B cell (primary cell): ENCODE data around the gene TBCC. TPM values are rescaled to one million over a fixed set of nuclear protein-coding genes. Genes with fewer than 3 reads are reported as not detected.

Experiments used
- ATAC-seq: fragments of 200-7000 bp; cut with Tn5 transposase; one replicate; pipeline ENCODE4 v1.10.0; 2021; ENCODE audit warnings: low read depth, mild to moderate bottlenecking, moderate number of reproducible peaks, moderate library complexity
- CTCF ChIA-PET: fragments of 350-600 bp; sonication (Branson Sonifier 250); formaldehyde crosslinking; loops from one replicate; lab custom pipeline; 2021; ENCODE audit warnings: antibody characterized with exemption, inconsistent platforms; lab: Charles Lee
- POLR2A ChIA-PET: fragments of 350-600 bp; sonication (Branson Sonifier 250); formaldehyde crosslinking; loops from one replicate; lab custom pipeline; 2021; ENCODE audit warnings: antibody characterized with exemption; lab: Charles Lee
- DNase-seq: peaks from one replicate; pipeline ENCODE4 v3.0.0; 2013
- H2AFZ ChIP-seq: 2 replicates; pipeline ENCODE4 v1.6.1; 2012; ENCODE audit warnings: mild to moderate bottlenecking, low read depth, low read length; ENCODE audit not compliant: insufficient read depth, poor library complexity, severe bottlenecking
- H3K27ac ChIP-seq, 2 donors: 1 replicate in 1 of 2; 2 replicates in 1 of 2; pipeline ENCODE4 v1.5.1; 2012 to 2013; ENCODE audit warnings: low read length in 2 of 2, mild to moderate bottlenecking in 2 of 2, moderate library complexity in 1 of 2
- H3K27me3 ChIP-seq, 4 experiments: fragments of 200-600 bp in 1 of 4; sonication (generic) in 1 of 4; replicated peaks in 1 of 4; 1 replicate in 2 of 4; 2 replicates in 2 of 4; pipeline versions ENCODE4 v1.6.1 to v1.7.0; 2013 to 2016; ENCODE audit warnings: low read length in 3 of 4, mild to moderate bottlenecking in 2 of 4, mixed read lengths in 1 of 4, moderate library complexity in 1 of 4; ENCODE audit not compliant: insufficient read depth in 4 of 4, control insufficient read depth in 3 of 4; ENCODE audit errors: control extremely low read depth in 1 of 4
- H3K36me3 ChIP-seq, 2 experiments: replicated peaks in 1 of 2; 1 replicate in 1 of 2; 2 replicates in 1 of 2; pipeline versions ENCODE4 v1.6.1 to v1.7.1; 2013; ENCODE audit warnings: low read length in 1 of 2; ENCODE audit not compliant: insufficient read depth in 2 of 2, control insufficient read depth in 1 of 2; ENCODE audit errors: control extremely low read depth in 1 of 2, extremely low read depth in 1 of 2
- H3K4me1 ChIP-seq, 2 donors: fragments of 200-600 bp in 1 of 2; sonication (generic) in 1 of 2; 1 replicate in 1 of 2; 2 replicates in 1 of 2; pipeline versions ENCODE4 v1.5.1 to v1.6.1; 2013 to 2017; ENCODE audit warnings: low read length in 2 of 2; ENCODE audit not compliant: control insufficient read depth in 2 of 2, insufficient read depth in 2 of 2
- H3K4me2 ChIP-seq: replicated peaks from 2 replicates; pipeline ENCODE3; 2012; ENCODE audit warnings: mild to moderate bottlenecking, low read depth, low read length; ENCODE audit not compliant: poor library complexity, severe bottlenecking
- H3K4me3 ChIP-seq, 5 experiments: fragments of 200-600 bp in 1 of 5; sonication (generic) in 1 of 5; 1 replicate in 3 of 5; 2 replicates in 2 of 5; pipeline versions ENCODE4 v1.5.1 to v1.7.0; 2011 to 2016; ENCODE audit warnings: low read length in 4 of 5, mild to moderate bottlenecking in 4 of 5, low read depth in 2 of 5, control low read depth in 1 of 5, moderate library complexity in 1 of 5; ENCODE audit not compliant: insufficient read depth in 1 of 5; ENCODE audit errors: control extremely low read depth in 1 of 5, extremely low read depth in 1 of 5
- H3K79me2 ChIP-seq: fragments of 200-600 bp; sonication (generic); one replicate; pipeline ENCODE4 v1.6.0; 2016; ENCODE audit warnings: low read length; ENCODE audit not compliant: control insufficient read depth, insufficient read depth
- H3K9ac ChIP-seq: fragments of 200-600 bp; sonication (generic); 2 replicates; pipeline ENCODE4 v1.6.1; 2017; ENCODE audit warnings: mild to moderate bottlenecking, low read length, moderate library complexity
- H3K9me3 ChIP-seq, 3 donors: one replicate each; pipeline versions ENCODE4 v1.6.1 to v1.7.1; 2013; ENCODE audit warnings: low read length in 2 of 3; ENCODE audit not compliant: control insufficient read depth in 2 of 3, insufficient read depth in 1 of 3; ENCODE audit errors: control extremely low read depth in 1 of 3
- H4K20me1 ChIP-seq: 2 replicates; pipeline ENCODE4 v1.6.0; 2012; ENCODE audit warnings: mild to moderate bottlenecking, low read length; ENCODE audit not compliant: insufficient read depth, control insufficient read depth, poor library complexity, severe bottlenecking
- H3K27ac Mint-ChIP-seq: one replicate; pipeline ENCODE4 v1.8.0; 2021; ENCODE audit warnings: mixed read lengths
- H3K27me3 Mint-ChIP-seq: one replicate; pipeline ENCODE4 v1.8.0; 2021; ENCODE audit warnings: mixed read lengths
- H3K4me1 Mint-ChIP-seq: one replicate; pipeline ENCODE4 v1.8.0; 2021; ENCODE audit warnings: mixed read lengths
- H3K4me3 Mint-ChIP-seq: one replicate; pipeline ENCODE4 v1.8.0; 2021; ENCODE audit warnings: mixed read lengths
- H3K9me3 Mint-ChIP-seq: one replicate; pipeline ENCODE4 v1.8.0; 2022; ENCODE audit warnings: mixed read lengths; ENCODE audit not compliant: insufficient read depth
- EZH2 ChIP-seq: IDR thresholded peaks from 2 replicates; pipeline ENCODE4 v1.6.1; 2012; ENCODE audit warnings: borderline replicate concordance, low read depth, mild to moderate bottlenecking, moderate library complexity, low read length; ENCODE audit not compliant: insufficient read depth, poor library complexity, severe bottlenecking
- WGBS: methylation state at CpG from one replicate; pipeline ENCODE4 v1.1.5; 2013; ENCODE audit warnings: missing lambda C conversion rate; ENCODE audit not compliant: insufficient coverage; 5-methylcytosine and 5-hydroxymethylcytosine counted together
- intact Hi-C: fragments of 100-400 bp; cut with micrococcal nuclease; formaldehyde crosslinking; loops from one replicate; pipeline ENCODE4 v1.10.0; 2022
- polyA plus RNA-seq: library from polyadenylated mRNA; depleted of rRNA; stranded (reverse); fragments of >200 nt; gene quantifications from 2 replicates; pipeline ENCODE4 v1.2.3, GENCODE V29; 2012
- total RNA-seq, 2 donors: library from RNA; stranded (reverse); fragments of 120-200 nt in 1 of 2; gene quantifications; 1 replicate in 1 of 2; 2 replicates in 1 of 2; pipeline versions ENCODE4 v1.2.3 to v1.2.4, GENCODE V29; 2013 to 2022
- TF ChIP-seq, protein P1 (sequence below): fragments of 200-600 bp; IDR thresholded peaks from one replicate; pipeline ENCODE4 v1.8.0; 2022; ENCODE audit warnings: antibody characterized with exemption, mild to moderate bottlenecking

TBCC gene
- total and polyA plus RNA-seq, 2 donors (not counting 1 experiment from before 2014, with no cell fraction given) = 35.7 to 55.7 TPM

DNA sequence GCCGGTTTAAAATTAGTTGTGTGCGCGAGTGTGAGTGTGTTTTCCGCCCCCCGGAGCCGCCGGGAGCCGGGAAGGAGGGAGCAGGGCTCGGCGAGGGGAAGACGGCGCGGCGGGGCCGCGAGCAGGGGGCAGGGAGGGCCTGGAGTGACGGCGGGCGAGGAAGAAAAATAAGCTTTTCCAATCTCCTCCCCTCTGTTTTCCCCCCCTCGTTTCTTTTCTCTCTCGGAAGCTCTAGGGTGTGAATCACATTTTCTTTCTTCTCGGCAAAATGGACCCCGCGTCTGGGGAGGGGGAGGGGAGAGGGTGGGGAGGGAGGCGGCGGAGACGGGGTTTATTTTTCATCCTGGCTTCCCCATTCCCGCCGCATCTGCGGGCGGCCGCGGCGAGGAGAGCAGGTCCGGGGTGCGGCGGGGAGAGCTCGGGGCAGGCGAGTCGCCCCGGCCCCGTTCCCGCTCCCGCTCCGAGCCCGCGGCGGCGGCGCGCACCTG is 36.8 kb upstream of the TBCC start:
- H3K27me3 Mint-ChIP-seq = no peaks in the 10 kb centered on the region
- Histone ChIP-seq H3K9ac (peak overlapping the region; percentile 98), H3K27me3 (no peaks in the 10 kb centered on the region), H3K4me3 (peak overlapping the region; percentile 55 to 99 (median 96)), H3K9me3 (no peaks in the 10 kb centered on the region), H3K4me2 (peak overlapping the region; percentile 80), H2AFZ (peak overlapping the region; percentile 29), H3K27ac (peak overlapping the region; percentile 99 to 100), H3K36me3 (peaks cover 0 to 2% of the 10 kb centered on the region in 2 experiments), H3K4me1 (peaks cover 54 to 57% of the 10 kb centered on the region in 2 donors), H4K20me1 (no peaks in the 10 kb centered on the region), H3K79me2 (peaks cover 62% of the 10 kb centered on the region)
- ATAC-seq = peak; percentile 48
- peak; percentile 88 for DNase-seq
- under 1% methylated on average over 35 of the region's 51 CpGs for WGBS
- intact Hi-C loops = loop anchor here (1.0 to 10.0 kb wide), 6 partner anchors 11 to 218 kb away; partner anchors contain the start of genes CNPY3, RPL7L1, TBCC and UBR2
- H3K4me3 Mint-ChIP-seq = peak overlapping the region; percentile 93
- no peaks in the 10 kb centered on the region for H3K9me3 Mint-ChIP-seq
- H3K4me1 Mint-ChIP-seq = peaks cover 41% of the 10 kb centered on the region
- CTCF ChIA-PET = interaction anchor here (0.8 to 4.5 kb wide), 5 partner anchors 12 to 1464 kb away, joined by 3 to 29 read pairs (median 16); partner anchors contain the start of genes HSP90AB1 and TBCC
- TF ChIP-seq, protein P1, sequence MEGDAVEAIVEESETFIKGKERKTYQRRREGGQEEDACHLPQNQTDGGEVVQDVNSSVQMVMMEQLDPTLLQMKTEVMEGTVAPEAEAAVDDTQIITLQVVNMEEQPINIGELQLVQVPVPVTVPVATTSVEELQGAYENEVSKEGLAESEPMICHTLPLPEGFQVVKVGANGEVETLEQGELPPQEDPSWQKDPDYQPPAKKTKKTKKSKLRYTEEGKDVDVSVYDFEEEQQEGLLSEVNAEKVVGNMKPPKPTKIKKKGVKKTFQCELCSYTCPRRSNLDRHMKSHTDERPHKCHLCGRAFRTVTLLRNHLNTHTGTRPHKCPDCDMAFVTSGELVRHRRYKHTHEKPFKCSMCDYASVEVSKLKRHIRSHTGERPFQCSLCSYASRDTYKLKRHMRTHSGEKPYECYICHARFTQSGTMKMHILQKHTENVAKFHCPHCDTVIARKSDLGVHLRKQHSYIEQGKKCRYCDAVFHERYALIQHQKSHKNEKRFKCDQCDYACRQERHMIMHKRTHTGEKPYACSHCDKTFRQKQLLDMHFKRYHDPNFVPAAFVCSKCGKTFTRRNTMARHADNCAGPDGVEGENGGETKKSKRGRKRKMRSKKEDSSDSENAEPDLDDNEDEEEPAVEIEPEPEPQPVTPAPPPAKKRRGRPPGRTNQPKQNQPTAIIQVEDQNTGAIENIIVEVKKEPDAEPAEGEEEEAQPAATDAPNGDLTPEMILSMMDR = no peak
- no peak for TF ChIP-seq EZH2
- H3K27ac Mint-ChIP-seq = peak overlapping the region; percentile 100
- POLR2A ChIA-PET = interaction anchor here (0.6 to 8.9 kb wide), 17 partner anchors 8 to 1048 kb away, joined by 3 to 426 read pairs (median 4); partner anchors contain the start of genes CNPY3, CUL7, CUL9 and KLHDC3
